OCI-LY1 (cell line): Measurements from ENCODE around the gene KRTAP5-4.
"Not testable (repeated sequence)": the region's sequence is repeated elsewhere in the genome, so short reads cannot be mapped to it uniquely, and the experiment has no call there.

ENCODE experiments used
- H2AFZ ChIP-seq: fragments of 200-600 bp; sonication (generic), shearing (Covaris generic); 2 replicates; pipeline ENCODE4 v1.6.0; 2014; ENCODE audit warnings: antibody characterized with exemption, mild to moderate bottlenecking, low read length
- H3F3A ChIP-seq: fragments of 200-600 bp; sonication (generic), shearing (Covaris generic); 2 replicates; pipeline ENCODE4 v1.6.0; 2014; ENCODE audit warnings: mild to moderate bottlenecking, antibody characterized with exemption, low read length, moderate library complexity; ENCODE audit not compliant: insufficient read depth
- H3K27ac ChIP-seq: fragments of 200-600 bp; sonication (generic); 2 replicates; pipeline ENCODE4 v1.5.1; 2014; ENCODE audit warnings: low read length, mixed run types, mild to moderate bottlenecking, low read depth; ENCODE audit not compliant: poor library complexity, severe bottlenecking
- H3K27me3 ChIP-seq: fragments of 200-600 bp; sonication (generic); 2 replicates; pipeline ENCODE4 v1.6.0; 2014; ENCODE audit warnings: antibody characterized with exemption, mild to moderate bottlenecking, low read length, moderate library complexity; ENCODE audit not compliant: insufficient read depth
- H3K36me3 ChIP-seq: fragments of 200-600 bp; sonication (generic); 2 replicates; pipeline ENCODE4 v1.6.1; 2014; ENCODE audit warnings: mild to moderate bottlenecking, antibody characterized with exemption, low read length, moderate library complexity, mixed read lengths; ENCODE audit not compliant: insufficient read depth
- H3K4me1 ChIP-seq: fragments of 200-600 bp; sonication (generic); 2 replicates; pipeline ENCODE4 v1.5.1; 2014; ENCODE audit warnings: mild to moderate bottlenecking, low read length, moderate library complexity; ENCODE audit not compliant: insufficient read depth, severe bottlenecking
- H3K4me2 ChIP-seq: fragments of 200-600 bp; sonication (generic), shearing (Covaris generic); 2 replicates; pipeline ENCODE4 v1.6.1; 2014; ENCODE audit warnings: low read length
- H3K4me3 ChIP-seq: fragments of 200-600 bp; sonication (generic); 2 replicates; pipeline ENCODE4 v1.5.1; 2014; ENCODE audit warnings: low read length, low read depth, mild to moderate bottlenecking, mixed read lengths; ENCODE audit not compliant: poor library complexity, severe bottlenecking
- H3K79me2 ChIP-seq: fragments of 200-600 bp; shearing (Covaris generic); 2 replicates; pipeline ENCODE4 v1.6.1; 2016; ENCODE audit warnings: mixed run types, low read length, mixed read lengths; ENCODE audit not compliant: insufficient read depth
- H3K9ac ChIP-seq: fragments of 200-600 bp; sonication (generic), shearing (Covaris generic); 2 replicates; pipeline ENCODE4 v1.6.1; 2014; ENCODE audit warnings: mild to moderate bottlenecking, low read length, mixed read lengths
- H3K9me2 ChIP-seq: fragments of 200-600 bp; sonication (generic), shearing (Covaris generic); 2 replicates; pipeline ENCODE4 v1.6.1; 2014; ENCODE audit warnings: low read depth, mild to moderate bottlenecking, low read length, mixed read lengths
- H3K9me3 ChIP-seq: fragments of 200-600 bp; shearing (Covaris generic); 2 replicates; pipeline ENCODE4 v1.6.1; 2014; ENCODE audit warnings: low read length, mixed read lengths
- H4K20me1 ChIP-seq: fragments of 200-600 bp; sonication (generic), shearing (Covaris generic); 2 replicates; pipeline ENCODE4 v1.6.0; 2016; ENCODE audit warnings: mild to moderate bottlenecking, low read length; ENCODE audit not compliant: insufficient read depth
- EZH2 ChIP-seq: fragments of 200-600 bp; sonication (generic), shearing (Covaris generic); IDR thresholded peaks from 2 replicates; pipeline ENCODE4 v1.8.0; 2017; ENCODE audit warnings: borderline replicate concordance, mixed run types, mild to moderate bottlenecking, antibody characterized with exemption, low read length, moderate library complexity, mixed read lengths
- TF ChIP-seq, protein P1 (sequence below): fragments of 200-600 bp; sonication (generic), shearing (Covaris generic); IDR thresholded peaks from 2 replicates; pipeline ENCODE4 v1.5.1; 2017; ENCODE audit warnings: mild to moderate bottlenecking, antibody characterized with exemption, low read length, moderate library complexity, mixed read lengths

Gene KRTAP5-4

DNA sequence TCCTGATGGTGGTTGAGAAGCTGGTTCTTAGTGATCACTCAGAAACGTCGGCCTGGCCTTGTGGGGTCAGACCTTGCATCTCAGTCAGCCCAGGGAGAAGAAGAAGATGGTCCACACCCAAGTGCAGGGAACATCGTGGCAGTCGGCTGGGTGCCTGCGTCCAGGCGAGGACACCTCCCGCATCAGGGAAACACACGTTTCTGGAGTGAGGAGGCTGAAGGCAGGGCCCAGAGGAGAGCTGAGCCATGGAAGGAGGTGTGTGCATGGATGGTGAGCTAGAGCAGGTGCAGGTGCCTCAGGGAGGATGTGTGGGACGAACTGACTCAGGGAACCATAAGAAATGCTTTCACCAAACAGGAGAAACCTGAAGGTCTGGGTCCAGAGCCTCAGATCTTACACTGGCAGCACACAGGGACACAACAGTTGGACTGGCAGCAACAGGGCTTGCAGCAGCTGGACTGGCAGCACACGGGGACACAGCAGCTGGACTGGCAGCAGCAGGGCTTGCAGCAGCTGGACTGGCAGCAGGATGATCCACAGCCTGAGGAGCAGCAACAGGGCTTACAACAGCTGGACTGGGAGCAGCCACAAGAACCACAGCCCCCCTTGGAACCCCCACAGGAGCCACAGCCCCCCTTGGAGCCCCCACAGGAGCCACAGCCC lies 24.5 kb downstream of the KRTAP5-4 start:
- H3K9ac ChIP-seq = no peak overlapping the region
- no peaks in the 10 kb centered on the region for H4K20me1 ChIP-seq
- H3K4me3 ChIP-seq = no peak overlapping the region
- H3K27ac ChIP-seq = no peak overlapping the region
- no peak overlapping the region for H2AFZ ChIP-seq
- H3K9me2 ChIP-seq = no peaks in the 10 kb centered on the region
- H3K79me2 ChIP-seq = no peaks in the 10 kb centered on the region
- H3K27me3 ChIP-seq = peaks cover under 1% of the 10 kb centered on the region; the same call in 1 of the 2 replicates
- H3K4me1 ChIP-seq = no peaks in the 10 kb centered on the region
- no peaks in the 10 kb centered on the region for H3K9me3 ChIP-seq
- TF ChIP-seq, protein P1, sequence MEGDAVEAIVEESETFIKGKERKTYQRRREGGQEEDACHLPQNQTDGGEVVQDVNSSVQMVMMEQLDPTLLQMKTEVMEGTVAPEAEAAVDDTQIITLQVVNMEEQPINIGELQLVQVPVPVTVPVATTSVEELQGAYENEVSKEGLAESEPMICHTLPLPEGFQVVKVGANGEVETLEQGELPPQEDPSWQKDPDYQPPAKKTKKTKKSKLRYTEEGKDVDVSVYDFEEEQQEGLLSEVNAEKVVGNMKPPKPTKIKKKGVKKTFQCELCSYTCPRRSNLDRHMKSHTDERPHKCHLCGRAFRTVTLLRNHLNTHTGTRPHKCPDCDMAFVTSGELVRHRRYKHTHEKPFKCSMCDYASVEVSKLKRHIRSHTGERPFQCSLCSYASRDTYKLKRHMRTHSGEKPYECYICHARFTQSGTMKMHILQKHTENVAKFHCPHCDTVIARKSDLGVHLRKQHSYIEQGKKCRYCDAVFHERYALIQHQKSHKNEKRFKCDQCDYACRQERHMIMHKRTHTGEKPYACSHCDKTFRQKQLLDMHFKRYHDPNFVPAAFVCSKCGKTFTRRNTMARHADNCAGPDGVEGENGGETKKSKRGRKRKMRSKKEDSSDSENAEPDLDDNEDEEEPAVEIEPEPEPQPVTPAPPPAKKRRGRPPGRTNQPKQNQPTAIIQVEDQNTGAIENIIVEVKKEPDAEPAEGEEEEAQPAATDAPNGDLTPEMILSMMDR = no peak
- no peak for TF ChIP-seq EZH2
- H3K4me2 ChIP-seq = no peak overlapping the region
- H3F3A ChIP-seq = no peaks in the 10 kb centered on the region
- no peaks in the 10 kb centered on the region for H3K36me3 ChIP-seq

DNA sequence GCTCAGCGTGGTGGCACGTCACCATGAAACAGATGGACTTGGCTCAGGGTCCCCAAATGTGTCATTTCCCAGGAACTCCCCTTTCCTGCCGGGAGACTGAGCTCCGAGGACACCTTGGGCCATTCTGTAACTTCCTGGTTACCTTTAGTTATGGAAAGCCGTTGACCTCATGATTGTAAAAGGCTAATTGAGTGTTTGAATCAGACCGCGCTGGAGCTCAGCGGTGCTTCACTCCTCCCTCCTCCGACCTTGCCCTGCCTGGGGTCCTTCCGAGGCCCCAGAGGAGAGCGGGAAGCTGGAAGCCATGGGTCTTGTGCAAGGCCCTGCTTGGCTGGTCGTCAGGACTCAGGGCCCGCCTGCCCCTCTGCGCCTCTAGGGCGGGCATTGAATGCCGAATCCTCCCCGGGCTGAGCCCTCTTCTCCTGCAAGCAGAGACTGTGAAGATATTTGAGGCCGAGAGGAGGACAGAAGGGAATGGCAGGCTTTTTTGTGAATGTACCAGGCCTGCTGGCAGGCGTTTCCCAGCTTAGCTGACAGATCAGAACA lies 25.3 kb downstream of the KRTAP5-4 start:
- not testable (repeated sequence) for H3K36me3 ChIP-seq, H3K9me2 ChIP-seq, H3K4me2 ChIP-seq, H2AFZ ChIP-seq, H3F3A ChIP-seq, H4K20me1 ChIP-seq, H3K9me3 ChIP-seq, H3K9ac ChIP-seq, H3K27ac ChIP-seq, H3K4me3 ChIP-seq, H3K4me1 ChIP-seq, H3K27me3 ChIP-seq, H3K79me2 ChIP-seq

DNA sequence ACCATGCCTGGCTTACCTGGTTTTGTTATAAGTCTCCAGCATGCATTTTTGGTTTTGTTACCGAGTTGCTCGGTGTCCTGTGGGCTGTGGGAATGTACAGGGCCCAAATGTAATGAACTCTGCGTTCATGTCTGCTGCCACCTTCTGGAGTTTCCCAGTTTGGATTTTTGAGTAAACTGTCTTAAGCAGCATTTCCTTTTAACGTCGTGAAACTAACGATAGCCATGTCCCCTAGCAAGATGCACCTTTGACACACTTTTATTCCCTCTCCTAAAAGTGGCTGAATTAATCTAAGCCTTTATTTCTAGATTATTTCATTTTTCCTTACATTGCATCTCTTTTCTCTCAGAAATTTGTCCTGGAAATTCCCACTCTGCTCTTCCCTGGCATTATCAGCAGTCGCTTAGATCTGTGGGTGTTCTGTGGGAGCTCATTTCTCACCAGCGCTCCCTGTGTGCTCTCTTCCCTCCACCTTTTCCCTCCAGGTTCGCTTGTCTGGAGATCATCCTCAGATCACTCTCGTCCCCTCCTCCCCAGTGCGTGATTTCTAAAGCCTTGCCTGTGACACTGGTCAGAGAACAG lies 25.9 kb downstream of the KRTAP5-4 start:
- not testable (repeated sequence) for H3K4me1 ChIP-seq, H3K4me3 ChIP-seq, H4K20me1 ChIP-seq, H3K79me2 ChIP-seq, H2AFZ ChIP-seq, H3K4me2 ChIP-seq, H3F3A ChIP-seq, H3K9me2 ChIP-seq, H3K9me3 ChIP-seq, H3K36me3 ChIP-seq, H3K9ac ChIP-seq, H3K27me3 ChIP-seq, H3K27ac ChIP-seq

DNA sequence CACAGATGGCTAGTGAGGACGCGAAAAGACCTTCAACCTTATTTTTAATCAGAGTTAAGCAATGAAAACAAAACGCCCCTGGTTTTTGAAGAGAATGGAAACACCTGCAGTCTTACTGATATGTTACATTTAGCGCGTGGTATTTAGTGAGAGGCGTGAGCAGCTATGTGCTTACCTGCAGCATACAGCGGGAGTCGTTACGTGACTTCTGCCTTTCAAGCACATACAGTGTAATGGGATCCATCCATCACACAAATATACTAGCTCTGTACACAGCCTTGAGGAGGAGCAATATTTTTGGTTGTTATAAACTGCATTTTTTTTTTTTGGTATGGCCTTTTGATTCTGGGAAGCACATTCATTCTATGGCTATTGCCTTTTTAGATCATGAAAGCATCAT lies 29.3 kb downstream of the KRTAP5-4 start:
- Histone ChIP-seq H2AFZ (no peak overlapping the region), H3K79me2 (no peaks in the 10 kb centered on the region), H3K27me3 (peaks cover 5% of the 10 kb centered on the region; the same call in 1 of the 2 replicates), H3K4me2 (no peak overlapping the region), H4K20me1 (no peaks in the 10 kb centered on the region), H3K9me3 (no peaks in the 10 kb centered on the region), H3K4me1 (no peaks in the 10 kb centered on the region), H3K9me2 (no peaks in the 10 kb centered on the region), H3K36me3 (no peaks in the 10 kb centered on the region), H3K9ac (no peak overlapping the region), H3K27ac (no peak overlapping the region), H3F3A (no peaks in the 10 kb centered on the region), H3K4me3 (no peak overlapping the region)
- TF ChIP-seq, protein P1 = no peak
